GM19467 (cell line): ENCODE data around the gene SCO2.

Source experiments
- ATAC-seq: cut with Tn5 transposase; IDR thresholded peaks from one replicate; pipeline ENCODE4 v1.9.1; 2021; ENCODE audit warnings: mild to moderate bottlenecking, moderate library complexity; ENCODE audit not compliant: unreplicated experiment

The SCO2 gene

GRCh38 chr22:50503475-50504145 is 21.8 kb downstream of the SCO2 start:
- ATAC-seq = no peak

GRCh38 chr22:50502628-50503474 is 22.5 kb downstream of the SCO2 start:
- no peak for ATAC-seq

- no peak for ATAC-seq
These were observed 23.3 kb downstream of the SCO2 start for GRCh38 chr22:50502096-50502495.

- ATAC-seq = no peak
These were observed 24.9 kb downstream of the SCO2 start for GRCh38 chr22:50500452-50500851.

- no peak for ATAC-seq
These were observed 27.0 kb downstream of the SCO2 start for GRCh38 chr22:50498322-50498890.

- no peak for ATAC-seq
These were observed 28.3 kb downstream of the SCO2 start for GRCh38 chr22:50497093-50497492.

- ATAC-seq = no peak
These were observed 34.7 kb downstream of the SCO2 start for GRCh38 chr22:50490531-50491308.

- no peak for ATAC-seq
These were observed 35.8 kb downstream of the SCO2 start for GRCh38 chr22:50489363-50490243.

- ATAC-seq = no peak
These were observed 36.5 kb downstream of the SCO2 start for GRCh38 chr22:50488886-50489285.

GRCh38 chr22:50488006-50488677 is 37.3 kb downstream of the SCO2 start:
- no peak for ATAC-seq

GRCh38 chr22:50487290-50488005 is 38.0 kb downstream of the SCO2 start:
- no peak for ATAC-seq

GRCh38 chr22:50486561-50487289 is 38.7 kb downstream of the SCO2 start, which contains the start of gene MIOX:
MIOX (plus strand) TSS chr22:50486859; CDS start chr22:50486898, 39 bp downstream.
- no peak for ATAC-seq

- no peak for ATAC-seq
These were observed 39.9 kb downstream of the SCO2 start for GRCh38 chr22:50485221-50486131.

GRCh38 chr22:50483977-50484853 is 41.2 kb downstream of the SCO2 start:
- ATAC-seq = no peak

- ATAC-seq = no peak
These were observed 41.8 kb downstream of the SCO2 start for GRCh38 chr22:50483556-50483955.

- ATAC-seq = no peak
These were observed 42.3 kb downstream of the SCO2 start for GRCh38 chr22:50483106-50483505.
